CD4-positive, alpha-beta T cell treated with Interleukin-1 beta for 1 hour (primary cell): ENCODE measurements around the gene TNFRSF19.

Source experiments
- DNase-seq, 2 donors: peaks; one replicate each; pipeline ENCODE4 v3.0.0-alpha.2; 2020 to 2022

TNFRSF19 gene

GRCh38 chr13:23724196-23724970 is 154.2 kb downstream of the TNFRSF19 start:
- DNase-seq, result no peak
